ENCODE measurements around the gene C6orf120.
"Not testable (repeated sequence)": the region's sequence is repeated elsewhere in the genome, so short reads cannot be mapped to it uniquely, and the experiment has no call there.

The C6orf120 gene

GRCh38 chr6:169697115-169697514 is 4.8 kb upstream of the C6orf120 start:
- TF ChIP-seq, protein P1, sequence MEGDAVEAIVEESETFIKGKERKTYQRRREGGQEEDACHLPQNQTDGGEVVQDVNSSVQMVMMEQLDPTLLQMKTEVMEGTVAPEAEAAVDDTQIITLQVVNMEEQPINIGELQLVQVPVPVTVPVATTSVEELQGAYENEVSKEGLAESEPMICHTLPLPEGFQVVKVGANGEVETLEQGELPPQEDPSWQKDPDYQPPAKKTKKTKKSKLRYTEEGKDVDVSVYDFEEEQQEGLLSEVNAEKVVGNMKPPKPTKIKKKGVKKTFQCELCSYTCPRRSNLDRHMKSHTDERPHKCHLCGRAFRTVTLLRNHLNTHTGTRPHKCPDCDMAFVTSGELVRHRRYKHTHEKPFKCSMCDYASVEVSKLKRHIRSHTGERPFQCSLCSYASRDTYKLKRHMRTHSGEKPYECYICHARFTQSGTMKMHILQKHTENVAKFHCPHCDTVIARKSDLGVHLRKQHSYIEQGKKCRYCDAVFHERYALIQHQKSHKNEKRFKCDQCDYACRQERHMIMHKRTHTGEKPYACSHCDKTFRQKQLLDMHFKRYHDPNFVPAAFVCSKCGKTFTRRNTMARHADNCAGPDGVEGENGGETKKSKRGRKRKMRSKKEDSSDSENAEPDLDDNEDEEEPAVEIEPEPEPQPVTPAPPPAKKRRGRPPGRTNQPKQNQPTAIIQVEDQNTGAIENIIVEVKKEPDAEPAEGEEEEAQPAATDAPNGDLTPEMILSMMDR (IDR thresholded peaks at IDR 0.05; ENCODE audit: low read depth, low read length): peak; percentile 12
- DNase-seq (ENCODE audit: extremely low read depth, low read depth): not testable (repeated sequence)

DNA sequence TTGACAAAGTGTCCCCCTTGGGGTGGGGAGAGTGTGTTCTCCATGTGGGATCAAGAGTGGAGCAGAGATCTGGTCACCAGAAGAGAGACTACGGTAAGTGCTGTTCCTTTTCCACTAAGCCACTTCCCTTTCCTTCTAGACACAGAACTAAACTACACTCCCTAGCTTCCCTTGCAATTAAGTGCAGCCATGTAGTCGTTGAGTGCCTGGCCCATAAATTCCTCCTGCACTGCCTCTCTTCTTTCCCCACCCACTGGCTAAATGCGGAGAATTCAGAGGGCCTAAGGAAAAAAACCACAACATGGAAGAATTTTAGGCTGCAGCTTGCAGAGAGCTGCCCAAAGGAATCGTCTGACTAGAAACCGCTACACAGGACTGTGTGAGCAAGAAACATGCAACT is 1.6 kb upstream of the C6orf120 start:
- no peak for DNase-seq (ENCODE audit: extremely low read depth, low read depth)
- TF ChIP-seq, protein P1 (IDR thresholded peaks at IDR 0.05; ENCODE audit: low read depth, low read length): no peak

DNA sequence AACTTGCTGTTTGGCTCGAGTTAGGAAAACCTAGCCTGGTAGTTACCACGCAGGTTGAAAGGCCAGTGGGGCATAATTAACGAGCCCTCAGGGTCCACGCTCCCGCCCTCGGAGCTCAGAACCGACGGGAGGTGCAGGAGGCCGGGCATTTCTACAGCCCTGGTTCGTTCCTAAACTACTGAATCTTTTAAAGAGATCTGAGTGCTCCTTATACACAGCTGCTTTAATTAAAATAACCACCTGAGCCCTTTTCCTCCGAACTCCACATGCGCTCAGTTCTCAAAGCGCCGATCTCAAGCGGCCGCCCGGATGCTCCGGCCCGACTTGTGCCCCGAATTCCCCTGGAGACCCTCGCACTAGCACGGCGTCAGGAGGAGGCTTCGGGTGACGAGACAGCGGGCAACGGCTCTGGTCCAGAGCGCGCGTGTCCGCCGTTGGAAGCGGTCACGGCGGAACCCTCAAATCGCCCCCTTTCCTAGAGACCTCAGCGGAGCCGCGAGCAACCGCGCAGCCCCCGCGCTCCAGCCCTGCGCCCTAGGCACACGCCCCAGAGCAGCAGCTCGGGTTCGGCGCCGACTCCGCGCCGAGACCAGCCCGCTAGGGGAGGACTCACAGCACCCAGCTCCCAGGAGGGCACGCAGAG is 494 bp upstream of the C6orf120 start:
- DNase-seq (ENCODE audit: extremely low read depth, low read depth): no peak
- TF ChIP-seq, protein P1 (IDR thresholded peaks at IDR 0.05; ENCODE audit: low read depth, low read length): no peak

DNA sequence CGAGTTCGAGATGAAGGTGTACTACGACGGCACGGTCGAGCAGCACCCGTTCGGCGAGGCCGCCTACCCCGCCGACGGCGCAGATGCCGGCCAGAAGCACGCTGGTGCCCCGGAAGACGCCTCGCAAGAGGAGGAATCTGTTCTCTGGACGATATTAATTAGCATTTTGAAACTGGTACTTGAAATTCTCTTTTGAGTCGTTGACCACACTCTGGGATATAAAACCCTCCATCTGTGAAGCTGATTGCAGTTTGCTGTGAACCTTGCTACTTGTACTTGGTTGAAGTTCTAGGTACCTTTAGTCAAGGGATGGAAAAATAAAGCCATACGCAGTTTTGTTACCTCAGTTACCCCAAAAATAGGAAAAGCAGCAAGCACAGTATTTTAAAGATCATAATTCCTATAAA is 917 bp downstream of the C6orf120 start:
- TF ChIP-seq, protein P1 (IDR thresholded peaks at IDR 0.05; ENCODE audit: low read depth, low read length): no peak
- no peak for DNase-seq (ENCODE audit: extremely low read depth, low read depth)

DNA sequence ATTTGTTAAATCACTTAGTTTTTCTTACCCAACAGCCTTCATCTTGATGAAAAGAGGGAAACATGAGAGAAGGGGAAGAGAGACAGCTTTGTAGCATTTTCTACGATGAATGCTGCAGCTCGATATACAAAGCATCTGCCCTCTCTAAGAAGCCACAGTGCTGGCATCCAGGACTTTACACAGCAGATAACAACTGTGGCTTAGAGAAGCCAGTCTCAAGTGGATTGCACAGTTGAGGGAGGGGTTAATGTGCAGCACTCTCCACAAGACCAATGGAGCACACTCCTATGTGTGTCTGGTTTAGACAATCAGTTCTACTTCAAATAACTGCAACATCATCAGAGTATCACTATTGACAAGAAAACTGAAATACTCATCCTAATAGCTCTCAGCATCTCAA is 5.8 kb downstream of the C6orf120 start:
- DNase-seq (ENCODE audit: extremely low read depth, low read depth): no peak
- TF ChIP-seq, protein P1 (IDR thresholded peaks at IDR 0.05; ENCODE audit: low read depth, low read length): no peak

- TF ChIP-seq, protein P1 (IDR thresholded peaks at IDR 0.05; ENCODE audit: low read depth, low read length): no peak
Observed at GRCh38 chr6:169709293-169709692, 7.4 kb downstream of the C6orf120 start.

GRCh38 chr6:169710009-169710408 is 8.1 kb downstream of the C6orf120 start:
- TF ChIP-seq, protein P1 (IDR thresholded peaks at IDR 0.05; ENCODE audit: low read depth, low read length): no peak
- no peak for DNase-seq (ENCODE audit: extremely low read depth, low read depth)

More at GRCh38 chr6:169709293-169709692, 7.4 kb downstream of the C6orf120 start:
- DNase-seq (ENCODE audit: extremely low read depth, low read depth): no peak
